Tibial nerve (tissue), 3 donors: ENCODE results near the gene IGF2.
A peak's percentile ranks its signal among the peaks of the same experiment; 100 is the strongest.

Source experiments
- CTCF ChIP-seq, 5 experiments: fragments of 200-600 bp in 3 of 5; fragments of 450-650 bp in 2 of 5; sonication (generic) in 3 of 5; IDR thresholded peaks; one replicate each; pipeline ENCODE4 v1.5.1; 2016 to 2019; ENCODE audit warnings: antibody characterized with exemption in 5 of 5, mild to moderate bottlenecking in 3 of 5, moderate library complexity in 2 of 5
- POLR2A ChIP-seq, 2 donors: fragments of 450-650 bp; IDR thresholded peaks; one replicate each; pipeline ENCODE4 v1.6.1; 2017; ENCODE audit warnings: antibody characterized with exemption in 2 of 2, mild to moderate bottlenecking in 2 of 2, moderate library complexity in 2 of 2

DNA sequence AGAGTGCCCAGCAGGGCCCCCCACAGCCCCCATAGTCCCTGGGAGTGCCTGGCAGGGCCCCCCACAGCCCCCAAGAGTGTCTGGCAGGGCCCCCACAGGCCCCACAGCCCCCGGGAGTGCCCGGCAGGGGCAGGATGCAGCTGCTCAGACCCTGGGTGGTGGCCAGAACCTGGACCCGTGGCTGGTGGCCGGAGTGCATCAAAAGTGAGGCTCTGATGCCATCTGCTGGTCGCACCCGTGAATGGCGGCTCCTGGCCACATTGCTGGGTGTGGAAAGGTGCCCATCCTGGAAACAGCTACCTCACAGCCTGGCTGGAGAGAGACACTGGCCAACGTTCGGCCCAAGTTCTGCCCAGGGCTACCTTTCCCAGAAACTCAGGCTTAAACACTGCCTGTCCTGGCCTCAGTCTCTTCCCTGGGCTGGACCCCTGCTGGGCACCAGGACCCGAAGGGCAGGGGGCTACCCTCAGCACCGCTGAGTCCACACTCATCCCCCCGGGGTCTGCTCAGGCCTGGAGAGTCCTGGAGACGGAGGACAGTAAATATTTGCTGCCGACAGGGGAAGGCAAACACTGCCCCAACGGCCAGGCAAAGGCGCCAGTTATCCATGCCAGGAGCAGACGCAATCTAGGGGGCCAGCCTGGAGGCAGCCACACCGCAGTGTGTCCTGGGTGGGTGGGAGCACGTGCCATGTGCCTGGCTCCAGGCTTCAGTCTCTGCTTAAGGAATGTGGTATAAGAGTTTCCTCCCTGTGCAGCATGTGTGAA, 17.4 kb upstream of the IGF2 start:
- TF ChIP-seq CTCF (IDR thresholded peaks at IDR 0.05) (peak; percentile 33 to 86 (median 55)), POLR2A (IDR thresholded peaks at IDR 0.05) (no peak)
